Measurements from ENCODE around the gene TTLL5. TPM values are rescaled to one million over a fixed set of nuclear protein-coding genes. Genes with fewer than 3 reads are reported as not detected.
A peak's percentile ranks its signal among the peaks of the same experiment; 100 is the strongest.

The TTLL5 gene
- total and polyA plus RNA-seq, 9 of the 15 experiments (the other 6 are each of a cell fraction or from before 2014, with no cell fraction given), result 4.1 to 18.9 (median 12.6) TPM

- no peak for TF ChIP-seq FOXO4 (CRISPR knock-in tag; IDR thresholded peaks at IDR 0.05)
- no peak for TF ChIP-seq CXXC5 (CRISPR knock-in tag; IDR thresholded peaks at IDR 0.05)
- TF ChIP-seq TAL1 (IDR thresholded peaks at IDR 0.05), result peak; percentile 58
- no peak for TF ChIP-seq KAT7 (CRISPR knock-in tag; IDR thresholded peaks at IDR 0.05; ENCODE audit: borderline replicate concordance)
- TF ChIP-seq ZNF197 (CRISPR knock-in tag; IDR thresholded peaks at IDR 0.05; ENCODE audit: low read depth), result no peak
- TF ChIP-seq PHF21A (IDR thresholded peaks at IDR 0.05; ENCODE audit: borderline replicate concordance, low read depth), result no peak
- 0 out of 2 replicates have a peak, but pooled peaks have one; percentile 15 for TF ChIP-seq DPF2 (IDR thresholded peaks at IDR 0.05)
- TF ChIP-seq CAMTA2 (CRISPR knock-in tag; conservative IDR thresholded peaks at IDR 0.05), result no peak
- TF ChIP-seq NFYB (IDR thresholded peaks at IDR 0.05; ENCODE audit: extremely low read depth, insufficient read length), result no peak
- no peak for TF ChIP-seq ZFP30 (CRISPR knock-in tag; IDR thresholded peaks at IDR 0.05; ENCODE audit: borderline replicate concordance)
- TF ChIP-seq PHB2 (IDR thresholded peaks at IDR 0.05; ENCODE audit: low read depth), result no peak
- TF ChIP-seq ZNF561 (CRISPR knock-in tag; conservative IDR thresholded peaks at IDR 0.05), result no peak
- no peak for TF ChIP-seq MTA3 (IDR thresholded peaks at IDR 0.05; ENCODE audit: borderline replicate concordance)
- no peak for TF ChIP-seq FOXK1 (CRISPR knock-in tag; IDR thresholded peaks at IDR 0.05; ENCODE audit: borderline replicate concordance)
- TF ChIP-seq NBN (IDR thresholded peaks at IDR 0.05; ENCODE audit: low read depth), result no peak
Observed at GRCh38 chr14:75944607-75945241, 283.7 kb downstream of the TTLL5 start (continued).
